Aorta (tissue), 5 donors: ENCODE data around the gene GTF2H2. TPM values are rescaled to one million over a fixed set of nuclear protein-coding genes. Genes with fewer than 3 reads are reported as not detected.
A peak's percentile ranks its signal among the peaks of the same experiment; 100 is the strongest.
"Not testable (repeated sequence)": the region's sequence is repeated elsewhere in the genome, so short reads cannot be mapped to it uniquely, and the experiment has no call there.

ENCODE experiments used
- ATAC-seq: fragments of 200-7000 bp; cut with Tn5 transposase; one replicate; pipeline ENCODE4 v1.9.1; 2022; ENCODE audit warnings: moderate library complexity; ENCODE audit not compliant: low FRiP score
- DNase-seq, 2 donors: peaks; one replicate each; pipeline ENCODE4 v3.0.0-alpha.2; 2020
- H3K27ac ChIP-seq, 2 donors: one replicate each; pipeline ENCODE4 v1.5.1; 2013; ENCODE audit warnings: low read length in 2 of 2, mild to moderate bottlenecking in 2 of 2, moderate library complexity in 2 of 2, control low read depth in 1 of 2, inconsistent platforms in 1 of 2, low read depth in 1 of 2
- H3K27me3 ChIP-seq, 2 donors: one replicate each; pipeline ENCODE4 v1.6.1; 2013; ENCODE audit warnings: control low read depth in 1 of 2, low read length in 1 of 2, mild to moderate bottlenecking in 1 of 2, moderate library complexity in 1 of 2; ENCODE audit not compliant: insufficient read depth in 2 of 2, control insufficient read depth in 1 of 2
- H3K36me3 ChIP-seq, 2 donors: one replicate each; pipeline ENCODE4 v1.6.1; 2013; ENCODE audit warnings: control low read depth in 1 of 2, low read length in 1 of 2, mild to moderate bottlenecking in 1 of 2; ENCODE audit not compliant: insufficient read depth in 2 of 2, control insufficient read depth in 1 of 2
- H3K4me1 ChIP-seq, 2 donors: one replicate each; pipeline ENCODE4 v1.6.1; 2013; ENCODE audit warnings: low read length in 2 of 2, control low read depth in 1 of 2, mild to moderate bottlenecking in 1 of 2, moderate library complexity in 1 of 2; ENCODE audit not compliant: insufficient read depth in 2 of 2, control insufficient read depth in 1 of 2
- H3K4me3 ChIP-seq, 2 donors: one replicate each; pipeline ENCODE4 v1.5.1; 2013; ENCODE audit warnings: low read length in 2 of 2, control low read depth in 1 of 2, mild to moderate bottlenecking in 1 of 2
- H3K9me3 ChIP-seq: one replicate; pipeline ENCODE4 v1.6.1; 2013; ENCODE audit warnings: mild to moderate bottlenecking, low read length; ENCODE audit not compliant: control insufficient read depth
- WGBS, 2 donors: extraction: QIAGEN DNeasy Blood & Tissue Kit; methylation state at CpG; one replicate each; pipeline ENCODE4 v1.1.7; 2013; 5-methylcytosine and 5-hydroxymethylcytosine counted together
- intact Hi-C, 2 donors: fragments of 100-400 bp; cut with DNase I; formaldehyde crosslinking; loops; one replicate each; pipeline versions ENCODE4 v1.14.2 to v1.15.0; 2022
- polyA plus RNA-seq, 2 donors: library from polyadenylated mRNA; stranded (reverse); fragments of 200-250 nt; gene quantifications; one replicate each; pipeline ENCODE4 v1.2.3, GENCODE V29; 2013
- total RNA-seq, 2 donors: library from RNA; stranded (reverse); fragmentation: NEBNext Ultra II Directional; extraction: Animal tissue kit (Norgen Biotek cat#: 25700); gene quantifications; one replicate each; pipeline ENCODE4 v1.2.1, GENCODE V29; 2021
- donor health status: healthy with polysubstance abuse.
- donor health status: Bipolar disorder and iron deficiency.
- donor health status: DM: no; HTN: no; CAD: no.
- donor health status: DM: no; HTN: no; CAD: no.
- donor health status: DM: yes; HTN: yes; CAD: no.

Gene GTF2H2
- total and polyA plus RNA-seq, 4 donors, result 4.5 to 25.7 (median 19.2) TPM

GRCh38 chr5:71025289-71025953, 42.1 kb downstream of the GTF2H2 start, which contains the start of gene NAIP:
Gene NAIP, minus strand, starts transcription at chr5:71025339. Its CDS starts 12,424 bp downstream, at chr5:71012915.
- intact Hi-C loops, H3K4me1 ChIP-seq, H3K27ac ChIP-seq, H3K4me3 ChIP-seq, H3K9me3 ChIP-seq, ATAC-seq, DNase-seq, H3K27me3 ChIP-seq, H3K36me3 ChIP-seq: not testable (repeated sequence)
- no CpG with 5 or more reads among the region's 8 CpGs for WGBS, 2 donors

DNA sequence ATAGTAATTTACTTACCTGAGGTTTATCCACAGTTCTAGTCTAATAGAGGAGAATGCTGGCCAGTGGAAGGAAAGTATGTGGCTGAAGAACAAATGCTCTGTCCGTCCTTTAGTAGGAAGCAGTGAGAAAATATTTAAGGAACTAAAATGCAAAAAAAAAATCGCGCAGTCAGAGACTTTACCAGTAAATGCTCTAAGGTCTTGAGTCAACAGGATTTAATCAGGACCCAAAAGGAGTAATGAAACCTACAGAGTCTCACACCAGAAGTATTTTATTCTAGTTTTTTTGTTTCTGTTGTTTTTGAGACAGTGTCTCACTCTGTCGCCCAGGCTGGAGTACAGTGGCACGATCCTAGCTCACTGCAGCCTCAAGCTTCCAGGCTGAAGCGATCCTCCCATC, 46.8 kb downstream of the GTF2H2 start:
- H3K36me3 ChIP-seq, H3K4me1 ChIP-seq, H3K27me3 ChIP-seq, H3K4me3 ChIP-seq, DNase-seq, intact Hi-C loops, ATAC-seq, H3K27ac ChIP-seq, H3K9me3 ChIP-seq: not testable (repeated sequence)
- WGBS, 2 donors, result no CpG with 5 or more reads among the region's 6 CpGs

GRCh38 chr5:71018376-71019005, 49.0 kb downstream of the GTF2H2 start:
- H3K4me1 ChIP-seq, H3K36me3 ChIP-seq, DNase-seq, ATAC-seq, H3K4me3 ChIP-seq, H3K9me3 ChIP-seq, H3K27ac ChIP-seq, intact Hi-C loops, H3K27me3 ChIP-seq: not testable (repeated sequence)
- no CpG with 5 or more reads among the region's 6 CpGs for WGBS, 2 donors

GRCh38 chr5:71014176-71014575, 53.3 kb downstream of the GTF2H2 start:
- Histone ChIP-seq H3K27ac (no peak overlapping the region), H3K36me3 (no peaks in the 10 kb centered on the region), H3K4me3 (no peak overlapping the region), H3K9me3 (no peaks in the 10 kb centered on the region), H3K27me3 (no peaks in the 10 kb centered on the region), H3K4me1 (no peaks in the 10 kb centered on the region)
- intact Hi-C loops, result no loop called here
- WGBS, 2 donors, result 86 to 88% methylated on average over 8 of the region's 8 CpGs
- no peak for ATAC-seq
- DNase-seq, result peak in 1 of 2 donors; percentile 37

GRCh38 chr5:71013575-71013974, 53.9 kb downstream of the GTF2H2 start:
- intact Hi-C loops, result no loop called here
- 81 to 84% methylated on average over 12 of the region's 12 CpGs for WGBS, 2 donors
- ATAC-seq, result no peak

GRCh38 chr5:71011194-71011792, 56.2 kb downstream of the GTF2H2 start:
- 58 to 62% methylated on average over 8 of the region's 8 CpGs for whole genome bisulfite sequencing, 2 donors
- Histone ChIP-seq H3K27ac (no peak overlapping the region), H3K9me3 (no peaks in the 10 kb centered on the region), H3K36me3 (no peaks in the 10 kb centered on the region), H3K4me3 (no peak overlapping the region), H3K27me3 (no peaks in the 10 kb centered on the region), H3K4me1 (no peaks in the 10 kb centered on the region)
- peak in 1 of 2 donors; percentile 41 for DNase-seq
- no peak for ATAC-seq
- intact Hi-C loops, result no loop called here

More at GRCh38 chr5:71013575-71013974, 53.9 kb downstream of the GTF2H2 start:
- H3K36me3 ChIP-seq, result no peaks in the 10 kb centered on the region
- H3K4me1 ChIP-seq, result no peaks in the 10 kb centered on the region
- no peak overlapping the region for H3K27ac ChIP-seq
- H3K27me3 ChIP-seq, result no peaks in the 10 kb centered on the region
- no peaks in the 10 kb centered on the region for H3K9me3 ChIP-seq
- H3K4me3 ChIP-seq, result no peak overlapping the region
- DNase-seq, result no peak

DNA sequence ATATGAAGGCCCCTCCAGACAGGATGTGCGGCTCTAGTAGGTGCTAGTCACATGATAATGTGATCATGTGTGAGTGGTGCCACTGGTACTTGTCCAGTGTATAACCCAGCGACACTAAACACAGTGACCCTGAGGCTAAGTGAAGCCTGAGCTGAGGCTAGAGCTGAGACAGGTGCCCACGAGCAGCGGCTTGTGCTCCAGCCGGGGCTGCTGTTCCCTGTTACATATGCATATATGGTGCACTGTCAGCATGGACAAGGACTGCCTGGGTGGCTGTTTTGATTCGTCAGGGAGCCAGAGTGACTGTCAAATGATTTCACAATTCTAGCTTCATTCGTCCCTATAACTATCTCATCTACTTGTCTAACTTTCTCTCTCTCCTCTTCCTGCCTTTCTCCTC, 60.5 kb downstream of the GTF2H2 start:
- H3K4me3 ChIP-seq, H3K36me3 ChIP-seq, H3K27me3 ChIP-seq, H3K4me1 ChIP-seq, H3K27ac ChIP-seq, DNase-seq, H3K9me3 ChIP-seq, intact Hi-C loops, ATAC-seq: not testable (repeated sequence)
- 59% methylated on average over 2 of the region's 7 CpGs; no CpG with 5 or more reads in 1 of the 2 donors for WGBS, 2 donors
